ENCODE measurements around the gene ATP6V0E1.

DNA sequence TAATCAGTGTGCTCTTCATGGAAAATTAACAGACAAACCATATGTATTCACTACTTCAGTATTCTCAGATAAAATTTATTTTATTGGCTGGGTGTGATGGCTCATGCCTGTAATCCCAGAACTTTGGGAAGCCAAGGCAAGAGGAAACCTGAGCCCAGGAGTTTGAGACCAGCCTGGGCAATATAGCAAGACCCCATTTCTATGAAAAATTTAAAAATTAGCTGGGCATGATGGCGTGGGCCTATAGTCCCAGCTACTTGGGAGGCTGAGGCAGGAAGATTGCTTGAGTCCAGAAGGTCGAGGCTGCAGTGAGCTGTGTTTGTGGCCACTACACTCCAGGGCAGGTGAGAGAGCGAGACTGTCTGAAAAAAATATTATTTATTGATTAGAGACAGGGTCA, 49.2 kb downstream of the ATP6V0E1 start:
- TF ChIP-seq CTCF (IDR thresholded peaks at IDR 0.05; ENCODE audit: low read depth, low read length) = no peak
- TF ChIP-seq EZH2phosphoT487 (IDR thresholded peaks at IDR 0.05; ENCODE audit: low read depth) = no peak

Measured in OCI-LY3 (cell line).